HL-60 (cell line): Measurements from ENCODE around the gene ARNT2.
"Not testable (repeated sequence)": the region's sequence is repeated elsewhere in the genome, so short reads cannot be mapped to it uniquely, and the experiment has no call there.

Experiments
- DNase-seq, 2 experiments: peaks; one replicate each; pipeline ENCODE4 v3.0.0-alpha.2; 2010 to 2020; ENCODE audit warnings: low read depth in 1 of 2, low spot score in 1 of 2
- H3K27ac ChIP-seq: fragments of 250-450 bp; sonication (Bioruptor Pico); replicated peaks from 2 replicates; pipeline ENCODE4 v1.5.1; 2020; ENCODE audit warnings: mild to moderate bottlenecking, moderate library complexity
- H3K27me3 ChIP-seq: fragments of 250-450 bp; sonication (Bioruptor Pico); 2 replicates; pipeline ENCODE4 v1.5.1; 2021; ENCODE audit warnings: mild to moderate bottlenecking, moderate library complexity; ENCODE audit not compliant: insufficient read depth, poor library complexity, severe bottlenecking
- H3K4me3 ChIP-seq: replicated peaks from 2 replicates; pipeline ENCODE4 v1.5.1; 2011; ENCODE audit warnings: mild to moderate bottlenecking, control low read depth, low read length; ENCODE audit not compliant: insufficient read depth
- GABPA ChIP-seq: IDR thresholded peaks from 2 replicates; pipeline ENCODE4 v1.6.1; 2012; ENCODE audit warnings: low read depth
- POLR2AphosphoS5 ChIP-seq: IDR thresholded peaks from 2 replicates; pipeline ENCODE4 v1.6.1; 2012; ENCODE audit warnings: low read depth
- SPI1 ChIP-seq: IDR thresholded peaks from 2 replicates; pipeline ENCODE4 v1.6.1; 2012; ENCODE audit warnings: low read depth, mild to moderate bottlenecking, borderline replicate concordance
- TF ChIP-seq, protein P1 (sequence below): IDR thresholded peaks from 2 replicates; pipeline ENCODE4 v1.6.1; 2012; ENCODE audit warnings: low read depth; ENCODE audit not compliant: insufficient replicate concordance
- TF ChIP-seq, protein P2 (sequence below): IDR thresholded peaks from one replicate; pipeline ENCODE4 v1.5.1; 2011; ENCODE audit warnings: low read length, control low read depth, inconsistent platforms; ENCODE audit not compliant: insufficient read depth

ARNT2 gene

DNA sequence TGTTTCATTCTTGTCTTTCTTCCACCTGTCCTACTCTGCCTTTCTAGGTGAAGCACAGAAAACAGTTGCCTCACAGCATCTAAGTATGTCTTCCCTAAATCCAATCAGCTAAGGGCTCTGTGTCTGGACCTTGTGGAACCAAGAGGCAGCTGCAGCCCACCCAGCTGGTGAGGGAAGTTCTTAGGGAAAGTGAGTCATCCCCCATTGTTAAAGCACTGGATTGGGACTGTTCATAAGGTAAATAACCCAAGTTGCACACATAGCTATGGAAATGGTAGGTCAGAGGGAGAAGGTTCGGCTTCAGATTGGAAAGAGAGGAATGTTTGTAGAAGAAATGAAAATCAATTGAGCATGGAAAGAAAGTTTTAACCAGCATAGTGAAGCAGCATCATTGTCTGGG, 18.0 kb upstream of the ARNT2 start:
- no peak for TF ChIP-seq SPI1
- Histone ChIP-seq H3K27ac (no peak overlapping the region), H3K27me3 (peaks cover 4% of the 10 kb centered on the region), H3K4me3 (no peak overlapping the region)
- DNase-seq: no peak

DNA sequence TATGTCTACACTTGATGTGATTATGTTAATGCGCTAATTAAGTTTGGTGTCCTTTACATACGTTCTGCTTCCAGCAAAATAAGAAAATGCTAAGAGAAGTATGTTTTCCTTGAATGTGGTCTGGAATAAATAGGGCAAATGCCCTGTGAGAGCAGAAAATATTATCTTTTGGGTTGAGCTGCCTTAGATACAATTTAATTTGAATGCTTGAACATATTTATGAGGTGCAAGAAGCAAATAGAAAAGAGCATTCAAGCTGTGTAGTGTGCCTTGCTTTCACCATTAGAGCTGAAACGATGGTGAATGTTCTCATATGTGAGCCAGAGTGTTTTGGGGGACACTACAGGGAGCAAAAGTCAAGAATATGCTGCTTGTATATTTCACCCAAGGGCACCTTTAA, 15.9 kb upstream of the ARNT2 start:
- no peak overlapping the region for H3K27ac ChIP-seq
- H3K27me3 ChIP-seq: peaks cover 7% of the 10 kb centered on the region
- TF ChIP-seq GABPA (no peak), SPI1 (no peak), POLR2AphosphoS5 (no peak)
- TF ChIP-seq, protein P1, sequence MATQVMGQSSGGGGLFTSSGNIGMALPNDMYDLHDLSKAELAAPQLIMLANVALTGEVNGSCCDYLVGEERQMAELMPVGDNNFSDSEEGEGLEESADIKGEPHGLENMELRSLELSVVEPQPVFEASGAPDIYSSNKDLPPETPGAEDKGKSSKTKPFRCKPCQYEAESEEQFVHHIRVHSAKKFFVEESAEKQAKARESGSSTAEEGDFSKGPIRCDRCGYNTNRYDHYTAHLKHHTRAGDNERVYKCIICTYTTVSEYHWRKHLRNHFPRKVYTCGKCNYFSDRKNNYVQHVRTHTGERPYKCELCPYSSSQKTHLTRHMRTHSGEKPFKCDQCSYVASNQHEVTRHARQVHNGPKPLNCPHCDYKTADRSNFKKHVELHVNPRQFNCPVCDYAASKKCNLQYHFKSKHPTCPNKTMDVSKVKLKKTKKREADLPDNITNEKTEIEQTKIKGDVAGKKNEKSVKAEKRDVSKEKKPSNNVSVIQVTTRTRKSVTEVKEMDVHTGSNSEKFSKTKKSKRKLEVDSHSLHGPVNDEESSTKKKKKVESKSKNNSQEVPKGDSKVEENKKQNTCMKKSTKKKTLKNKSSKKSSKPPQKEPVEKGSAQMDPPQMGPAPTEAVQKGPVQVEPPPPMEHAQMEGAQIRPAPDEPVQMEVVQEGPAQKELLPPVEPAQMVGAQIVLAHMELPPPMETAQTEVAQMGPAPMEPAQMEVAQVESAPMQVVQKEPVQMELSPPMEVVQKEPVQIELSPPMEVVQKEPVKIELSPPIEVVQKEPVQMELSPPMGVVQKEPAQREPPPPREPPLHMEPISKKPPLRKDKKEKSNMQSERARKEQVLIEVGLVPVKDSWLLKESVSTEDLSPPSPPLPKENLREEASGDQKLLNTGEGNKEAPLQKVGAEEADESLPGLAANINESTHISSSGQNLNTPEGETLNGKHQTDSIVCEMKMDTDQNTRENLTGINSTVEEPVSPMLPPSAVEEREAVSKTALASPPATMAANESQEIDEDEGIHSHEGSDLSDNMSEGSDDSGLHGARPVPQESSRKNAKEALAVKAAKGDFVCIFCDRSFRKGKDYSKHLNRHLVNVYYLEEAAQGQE: no peak
- TF ChIP-seq, protein P2, sequence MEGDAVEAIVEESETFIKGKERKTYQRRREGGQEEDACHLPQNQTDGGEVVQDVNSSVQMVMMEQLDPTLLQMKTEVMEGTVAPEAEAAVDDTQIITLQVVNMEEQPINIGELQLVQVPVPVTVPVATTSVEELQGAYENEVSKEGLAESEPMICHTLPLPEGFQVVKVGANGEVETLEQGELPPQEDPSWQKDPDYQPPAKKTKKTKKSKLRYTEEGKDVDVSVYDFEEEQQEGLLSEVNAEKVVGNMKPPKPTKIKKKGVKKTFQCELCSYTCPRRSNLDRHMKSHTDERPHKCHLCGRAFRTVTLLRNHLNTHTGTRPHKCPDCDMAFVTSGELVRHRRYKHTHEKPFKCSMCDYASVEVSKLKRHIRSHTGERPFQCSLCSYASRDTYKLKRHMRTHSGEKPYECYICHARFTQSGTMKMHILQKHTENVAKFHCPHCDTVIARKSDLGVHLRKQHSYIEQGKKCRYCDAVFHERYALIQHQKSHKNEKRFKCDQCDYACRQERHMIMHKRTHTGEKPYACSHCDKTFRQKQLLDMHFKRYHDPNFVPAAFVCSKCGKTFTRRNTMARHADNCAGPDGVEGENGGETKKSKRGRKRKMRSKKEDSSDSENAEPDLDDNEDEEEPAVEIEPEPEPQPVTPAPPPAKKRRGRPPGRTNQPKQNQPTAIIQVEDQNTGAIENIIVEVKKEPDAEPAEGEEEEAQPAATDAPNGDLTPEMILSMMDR: no peak
- no peak for DNase-seq
- H3K4me3 ChIP-seq: no peak overlapping the region

DNA sequence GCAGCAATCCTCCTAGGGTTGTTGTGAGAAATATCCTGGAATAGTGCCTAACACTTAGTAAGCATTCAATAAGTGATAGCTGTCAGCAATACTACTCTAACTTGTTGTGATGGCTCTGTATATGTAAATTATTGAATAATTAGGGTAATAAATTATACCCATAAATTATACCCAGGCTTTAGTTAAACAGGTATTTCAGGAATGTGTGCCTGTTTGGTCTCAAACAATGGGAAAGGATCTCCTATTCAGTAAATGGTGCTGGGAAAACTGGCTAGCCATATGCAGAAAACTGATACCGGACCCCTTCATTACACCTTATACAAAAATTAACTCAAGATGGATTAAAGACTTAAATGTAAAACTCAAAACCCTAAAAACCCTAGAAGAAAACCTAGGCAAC, 14.8 kb upstream of the ARNT2 start:
- no peak overlapping the region for H3K4me3 ChIP-seq
- TF ChIP-seq, protein P2: no peak
- peaks cover 7% of the 10 kb centered on the region for H3K27me3 ChIP-seq
- H3K27ac ChIP-seq: no peak overlapping the region
- DNase-seq: no peak

DNA sequence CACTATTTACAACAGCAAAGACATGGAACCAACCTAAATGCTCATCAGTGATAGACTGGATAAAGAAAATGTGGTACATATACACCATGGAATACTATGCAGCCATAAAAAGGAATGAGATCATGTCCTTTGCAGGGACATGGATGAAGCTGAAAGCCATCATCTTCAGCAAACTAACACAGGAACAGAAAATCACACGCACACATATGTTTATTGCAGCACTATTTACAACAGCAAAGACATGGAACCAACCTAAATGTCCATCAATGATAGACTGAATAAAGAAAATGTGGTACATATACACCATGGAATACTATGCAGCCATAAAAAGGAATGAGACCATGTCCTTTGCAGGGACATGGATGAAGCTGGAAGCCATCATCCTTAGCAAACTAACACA, 13.2 kb upstream of the ARNT2 start:
- H3K27ac ChIP-seq, DNase-seq, H3K27me3 ChIP-seq, H3K4me3 ChIP-seq: not testable (repeated sequence)

DNA sequence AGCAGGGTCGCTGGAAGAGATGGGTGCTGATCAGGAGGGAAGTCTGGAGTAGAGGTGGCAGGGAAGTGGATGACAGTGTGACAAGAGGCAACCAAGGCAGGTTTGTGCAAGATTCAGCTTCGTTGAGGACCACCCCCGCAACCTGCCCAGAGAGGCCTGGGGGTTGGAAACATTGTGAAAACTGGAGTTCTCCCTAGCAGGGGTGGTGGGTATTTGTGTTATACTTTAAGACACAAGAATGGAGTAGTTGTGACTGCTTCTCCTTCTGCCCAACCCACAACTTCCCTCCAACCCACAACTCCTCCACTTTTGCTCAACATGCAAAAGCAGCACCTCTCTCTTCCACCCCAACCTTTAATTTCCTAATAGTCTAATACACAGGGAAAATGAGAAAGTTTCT, 8.6 kb upstream of the ARNT2 start:
- Histone ChIP-seq H3K4me3 (no peak overlapping the region), H3K27me3 (peaks cover 7% of the 10 kb centered on the region), H3K27ac (no peak overlapping the region)
- TF ChIP-seq, protein P1: no peak
- TF ChIP-seq POLR2AphosphoS5 (no peak), GABPA (no peak), SPI1 (no peak)
- TF ChIP-seq, protein P2: no peak
- no peak for DNase-seq
